ENCODE measurements around the gene CDH16.
A peak's percentile ranks its signal among the peaks of the same experiment; 100 is the strongest.
"Not testable (repeated sequence)": the region's sequence is repeated elsewhere in the genome, so short reads cannot be mapped to it uniquely, and the experiment has no call there.

The CDH16 gene

GRCh38 chr16:66891360-66891759 is 27.3 kb downstream of the CDH16 start:
- no peak for DNase-seq

- no peak for DNase-seq
These were observed 27.9 kb downstream of the CDH16 start for GRCh38 chr16:66890799-66891198.

- DNase-seq: no peak
These were observed 29.1 kb downstream of the CDH16 start for GRCh38 chr16:66889622-66890021.

GRCh38 chr16:66888647-66889615 is 29.8 kb downstream of the CDH16 start:
- DNase-seq: no peak

GRCh38 chr16:66886914-66887313 is 31.8 kb downstream of the CDH16 start:
- no peak for DNase-seq

GRCh38 chr16:66886321-66886720 is 32.4 kb downstream of the CDH16 start:
- DNase-seq: no peak

- no peak for DNase-seq
These were observed 33.2 kb downstream of the CDH16 start for GRCh38 chr16:66885491-66885890.

- DNase-seq: no peak
These were observed 36.0 kb downstream of the CDH16 start for GRCh38 chr16:66882702-66883101.

- no peak for DNase-seq
These were observed 36.6 kb downstream of the CDH16 start for GRCh38 chr16:66881964-66882508.

- no peak for DNase-seq
These were observed 37.1 kb downstream of the CDH16 start for GRCh38 chr16:66881560-66881959.

GRCh38 chr16:66881014-66881417 is 37.7 kb downstream of the CDH16 start:
- DNase-seq: peak; percentile 52 to 62

- peak; percentile 96 to 97 for DNase-seq
These were observed 38.2 kb downstream of the CDH16 start, which contains the start of gene PDP2 for GRCh38 chr16:66880288-66881013. PDP2 (plus strand) TSS chr16:66880515; CDS start chr16:66884285, 3,770 bp downstream.

GRCh38 chr16:66878067-66878466 is 40.6 kb downstream of the CDH16 start:
- peak; percentile 79 to 85 for DNase-seq

- peak; percentile 52 to 55 for DNase-seq
These were observed 44.5 kb downstream of the CDH16 start for GRCh38 chr16:66874079-66874775.

- DNase-seq: no peak
These were observed 45.0 kb downstream of the CDH16 start for GRCh38 chr16:66873685-66874055.

- peak; percentile 95 to 97 for DNase-seq
These were observed 45.6 kb downstream of the CDH16 start for GRCh38 chr16:66872943-66873684.

GRCh38 chr16:66872559-66872942 is 46.1 kb downstream of the CDH16 start:
- DNase-seq: no peak

GRCh38 chr16:66871840-66872239 is 46.8 kb downstream of the CDH16 start:
- no peak for DNase-seq

GRCh38 chr16:66871363-66871762 is 47.3 kb downstream of the CDH16 start:
- not testable (repeated sequence) for DNase-seq

- no peak for DNase-seq
These were observed 49.3 kb downstream of the CDH16 start for GRCh38 chr16:66869424-66869823.

- no peak for DNase-seq
These were observed 55.0 kb downstream of the CDH16 start for GRCh38 chr16:66863707-66864106.

GRCh38 chr16:66862023-66862520 is 56.6 kb downstream of the CDH16 start:
- no peak for DNase-seq

Data from activated T-cell treated with anti-CD3 and anti-CD28 coated beads, Interleukin-2, amount 50 U/mL, for 48 hours (primary cell).